GM10266 (cell line): ENCODE data around the gene STH.

Source experiments
- DNase-seq: peaks from one replicate; pipeline ENCODE4 v3.0.0; 2012; ENCODE audit errors: extremely low spot score
- TF ChIP-seq, protein P1 (sequence below): IDR thresholded peaks from 2 replicates; pipeline ENCODE4 v1.5.1; 2012; ENCODE audit warnings: mild to moderate bottlenecking, low read depth; ENCODE audit not compliant: control insufficient read depth, insufficient read depth; ENCODE audit errors: missing control alignments

Gene STH

DNA sequence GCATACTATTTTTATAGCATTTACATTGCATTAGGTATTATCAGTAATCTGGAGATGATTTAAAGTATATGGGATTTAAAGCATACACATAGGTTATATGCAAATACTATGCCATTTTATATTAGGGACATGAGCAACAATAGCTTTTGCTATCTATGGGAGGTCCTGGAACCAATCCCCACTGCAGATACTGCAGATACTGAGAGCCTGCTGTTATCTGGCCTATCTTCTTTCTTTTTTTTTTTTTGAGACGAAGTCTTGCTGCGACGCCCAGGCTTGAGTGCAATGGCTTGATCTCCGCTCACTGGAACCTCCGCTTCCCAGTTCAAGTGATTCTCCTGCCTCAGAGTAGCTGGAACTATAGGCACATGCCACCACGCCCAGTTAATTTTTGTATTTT is 37.4 kb downstream of the STH start:
- TF ChIP-seq, protein P1, sequence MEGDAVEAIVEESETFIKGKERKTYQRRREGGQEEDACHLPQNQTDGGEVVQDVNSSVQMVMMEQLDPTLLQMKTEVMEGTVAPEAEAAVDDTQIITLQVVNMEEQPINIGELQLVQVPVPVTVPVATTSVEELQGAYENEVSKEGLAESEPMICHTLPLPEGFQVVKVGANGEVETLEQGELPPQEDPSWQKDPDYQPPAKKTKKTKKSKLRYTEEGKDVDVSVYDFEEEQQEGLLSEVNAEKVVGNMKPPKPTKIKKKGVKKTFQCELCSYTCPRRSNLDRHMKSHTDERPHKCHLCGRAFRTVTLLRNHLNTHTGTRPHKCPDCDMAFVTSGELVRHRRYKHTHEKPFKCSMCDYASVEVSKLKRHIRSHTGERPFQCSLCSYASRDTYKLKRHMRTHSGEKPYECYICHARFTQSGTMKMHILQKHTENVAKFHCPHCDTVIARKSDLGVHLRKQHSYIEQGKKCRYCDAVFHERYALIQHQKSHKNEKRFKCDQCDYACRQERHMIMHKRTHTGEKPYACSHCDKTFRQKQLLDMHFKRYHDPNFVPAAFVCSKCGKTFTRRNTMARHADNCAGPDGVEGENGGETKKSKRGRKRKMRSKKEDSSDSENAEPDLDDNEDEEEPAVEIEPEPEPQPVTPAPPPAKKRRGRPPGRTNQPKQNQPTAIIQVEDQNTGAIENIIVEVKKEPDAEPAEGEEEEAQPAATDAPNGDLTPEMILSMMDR = no peak

DNA sequence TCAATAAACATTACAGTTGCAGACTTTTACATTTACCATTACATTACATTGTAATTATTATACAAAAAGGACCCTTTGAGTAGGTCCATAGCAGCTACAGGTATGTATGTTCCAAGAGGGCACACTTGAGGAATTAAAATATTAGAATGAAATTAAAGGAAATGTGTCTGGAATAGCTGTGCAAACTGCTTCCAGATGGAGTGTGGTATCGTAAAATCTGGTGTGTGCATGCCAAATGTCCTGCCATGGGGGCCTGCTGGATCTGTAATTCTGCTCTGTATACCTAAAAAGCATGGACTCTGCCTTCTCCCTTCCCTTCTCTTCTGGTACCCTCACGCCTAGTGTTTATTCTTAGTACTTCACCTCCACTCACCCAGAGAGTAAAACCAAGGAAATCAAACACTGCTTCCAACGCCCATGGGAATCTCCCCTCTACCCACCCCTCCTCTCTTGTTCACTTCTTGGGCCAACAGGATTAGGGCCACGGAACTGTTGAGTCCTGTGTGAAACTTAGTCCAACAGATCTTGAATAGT is 38.7 kb downstream of the STH start:
- TF ChIP-seq, protein P1 = no peak
- no peak for DNase-seq

More for the DNA sequence above, 37.4 kb downstream of the STH start:
- no peak for DNase-seq

GRCh38 chr17:46038414-46038813 is 39.4 kb downstream of the STH start:
- TF ChIP-seq, protein P1 = no peak
- no peak for DNase-seq

DNA sequence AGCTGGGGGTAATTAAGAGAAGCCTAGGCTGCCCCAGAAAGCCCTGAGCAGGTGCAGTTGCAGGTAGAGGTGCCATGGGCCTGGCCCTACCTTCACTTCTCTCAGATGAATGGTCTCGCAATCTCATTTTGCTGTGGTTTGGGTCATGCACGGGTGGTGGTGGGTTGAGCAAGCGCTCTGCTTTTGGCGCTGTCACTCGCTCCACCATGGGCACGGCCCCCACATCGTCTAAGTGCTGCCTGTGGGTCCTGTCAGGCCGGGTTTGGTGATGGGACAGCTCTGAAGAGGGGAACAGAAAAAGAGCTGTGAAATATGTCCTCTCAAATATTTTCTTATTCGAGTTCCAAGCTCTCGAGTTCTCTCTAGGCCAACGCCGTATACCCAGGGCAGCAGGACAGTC is 39.9 kb downstream of the STH start:
- TF ChIP-seq, protein P1 = no peak
- no peak for DNase-seq

- no peak for DNase-seq
- TF ChIP-seq, protein P1 = no peak
Measured at GRCh38 chr17:46039592-46040186, 40.6 kb downstream of the STH start.

- TF ChIP-seq, protein P1 = no peak
- no peak for DNase-seq
Measured at GRCh38 chr17:46042246-46042645, 43.2 kb downstream of the STH start.

DNA sequence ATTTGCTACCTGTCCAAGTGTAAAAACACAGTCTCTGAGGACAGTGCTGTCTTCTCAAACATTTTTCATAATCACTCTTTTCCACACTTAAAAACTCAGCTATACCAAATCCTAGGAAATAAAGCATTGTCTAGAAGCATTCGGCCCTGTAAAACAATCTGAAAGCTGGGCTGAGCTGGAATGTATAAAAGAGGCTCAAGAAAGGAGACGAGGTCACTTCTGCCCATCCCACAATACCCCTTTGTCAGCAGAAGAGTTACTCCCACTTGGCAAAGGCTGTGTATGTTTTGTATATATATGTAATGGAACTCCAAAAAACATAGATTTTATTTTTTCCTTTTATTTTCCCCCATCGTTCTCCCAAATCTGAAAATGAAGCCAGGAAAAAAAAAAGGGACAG is 43.9 kb downstream of the STH start:
- no peak for DNase-seq
- TF ChIP-seq, protein P1 = no peak
